ENCODE measurements around the gene CEP97.

DNA sequence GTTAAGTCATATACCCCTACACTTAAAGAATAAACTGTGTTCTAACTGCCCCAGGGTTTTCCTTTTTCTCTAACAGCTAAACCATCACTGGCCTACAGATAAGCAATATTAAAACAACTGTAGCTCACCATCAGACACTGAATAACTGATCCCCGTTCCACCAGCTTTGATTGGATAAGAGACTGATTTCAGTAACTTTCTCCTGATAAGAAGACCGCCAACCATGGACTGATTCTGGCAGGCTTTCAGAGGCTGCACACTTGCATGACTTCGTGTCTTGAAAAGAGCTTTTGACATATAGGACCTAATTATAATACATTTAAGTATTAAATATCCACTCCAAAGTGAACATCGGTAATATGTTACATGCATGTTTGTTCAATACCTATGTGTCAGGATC, 15.3 kb upstream of the CEP97 start:
- TF ChIP-seq, protein P1, sequence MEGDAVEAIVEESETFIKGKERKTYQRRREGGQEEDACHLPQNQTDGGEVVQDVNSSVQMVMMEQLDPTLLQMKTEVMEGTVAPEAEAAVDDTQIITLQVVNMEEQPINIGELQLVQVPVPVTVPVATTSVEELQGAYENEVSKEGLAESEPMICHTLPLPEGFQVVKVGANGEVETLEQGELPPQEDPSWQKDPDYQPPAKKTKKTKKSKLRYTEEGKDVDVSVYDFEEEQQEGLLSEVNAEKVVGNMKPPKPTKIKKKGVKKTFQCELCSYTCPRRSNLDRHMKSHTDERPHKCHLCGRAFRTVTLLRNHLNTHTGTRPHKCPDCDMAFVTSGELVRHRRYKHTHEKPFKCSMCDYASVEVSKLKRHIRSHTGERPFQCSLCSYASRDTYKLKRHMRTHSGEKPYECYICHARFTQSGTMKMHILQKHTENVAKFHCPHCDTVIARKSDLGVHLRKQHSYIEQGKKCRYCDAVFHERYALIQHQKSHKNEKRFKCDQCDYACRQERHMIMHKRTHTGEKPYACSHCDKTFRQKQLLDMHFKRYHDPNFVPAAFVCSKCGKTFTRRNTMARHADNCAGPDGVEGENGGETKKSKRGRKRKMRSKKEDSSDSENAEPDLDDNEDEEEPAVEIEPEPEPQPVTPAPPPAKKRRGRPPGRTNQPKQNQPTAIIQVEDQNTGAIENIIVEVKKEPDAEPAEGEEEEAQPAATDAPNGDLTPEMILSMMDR (conservative IDR thresholded peaks at IDR 0.05): no peak
- TF ChIP-seq EZH2 (IDR thresholded peaks at IDR 0.05; ENCODE audit: low read depth): no peak
